Measurements from ENCODE around the gene UPF3A.
A peak's percentile ranks its signal among the peaks of the same experiment; 100 is the strongest.
"Not testable (repeated sequence)": the region's sequence is repeated elsewhere in the genome, so short reads cannot be mapped to it uniquely, and the experiment has no call there.

Gene UPF3A

GRCh38 chr13:114341003-114341777, 59.8 kb downstream of the UPF3A start:
- TF ChIP-seq CTCF (IDR thresholded peaks at IDR 0.05; ENCODE audit: control insufficient read depth, insufficient read depth, low read depth, low read length, missing control alignments), result no peak
- no peak for DNase-seq (ENCODE audit: low read depth)

GRCh38 chr13:114347256-114347655, 65.9 kb downstream of the UPF3A start:
- not testable (repeated sequence) for H3K4me3 ChIP-seq (ENCODE audit: control insufficient read depth, low read depth, low read length); DNase-seq (ENCODE audit: low read depth)

More at GRCh38 chr13:114341003-114341777, 59.8 kb downstream of the UPF3A start:
- H3K4me3 ChIP-seq (ENCODE audit: control insufficient read depth, low read depth, low read length), result no peak overlapping the region

- peak; percentile 41 for TF ChIP-seq CTCF (IDR thresholded peaks at IDR 0.05; ENCODE audit: control insufficient read depth, insufficient read depth, low read depth, low read length, missing control alignments)
- DNase-seq (ENCODE audit: low read depth), result not testable (repeated sequence)
Measured at GRCh38 chr13:114352763-114353162, 71.4 kb downstream of the UPF3A start.

GRCh38 chr13:114353382-114353781, 72.0 kb downstream of the UPF3A start:
- DNase-seq (ENCODE audit: low read depth); H3K4me3 ChIP-seq (ENCODE audit: control insufficient read depth, low read depth, low read length): not testable (repeated sequence)

More at GRCh38 chr13:114352763-114353162, 71.4 kb downstream of the UPF3A start:
- H3K4me3 ChIP-seq (ENCODE audit: control insufficient read depth, low read depth, low read length), result not testable (repeated sequence)
